Ishikawa (cell line): ENCODE data around the gene DIP2B.

ENCODE experiments used
- CEBPB ChIP-seq: IDR thresholded peaks from 2 replicates; pipeline ENCODE4 v1.6.1; 2012
- CREB1 ChIP-seq: IDR thresholded peaks from 2 replicates; pipeline ENCODE4 v1.6.1; 2012; ENCODE audit warnings: low read depth
- EGR1 ChIP-seq: IDR thresholded peaks from 2 replicates; pipeline ENCODE4 v1.6.1; 2012
- EP300 ChIP-seq: IDR thresholded peaks from 2 replicates; pipeline ENCODE4 v1.6.1; 2012; ENCODE audit warnings: borderline replicate concordance
- FOXM1 ChIP-seq: IDR thresholded peaks from 2 replicates; pipeline ENCODE4 v1.6.1; 2012; ENCODE audit warnings: low read depth, borderline replicate concordance
- MAX ChIP-seq: IDR thresholded peaks from 2 replicates; pipeline ENCODE4 v1.6.1; 2012
- NFIC ChIP-seq: IDR thresholded peaks from 2 replicates; pipeline ENCODE4 v1.6.1; 2012
- RAD21 ChIP-seq: IDR thresholded peaks from 2 replicates; pipeline ENCODE4 v1.6.1; 2012; ENCODE audit warnings: low read depth
- TAF1 ChIP-seq: IDR thresholded peaks from 2 replicates; pipeline ENCODE4 v1.6.1; 2012; ENCODE audit warnings: low read depth, mild to moderate bottlenecking
- TCF12 ChIP-seq: IDR thresholded peaks from 2 replicates; pipeline ENCODE4 v1.6.1; 2012; ENCODE audit warnings: low read depth
- TEAD4 ChIP-seq: IDR thresholded peaks from 2 replicates; pipeline ENCODE4 v1.6.1; 2012
- USF1 ChIP-seq: IDR thresholded peaks from 2 replicates; pipeline ENCODE4 v1.6.1; 2012
- YY1 ChIP-seq: IDR thresholded peaks from 2 replicates; pipeline ENCODE4 v1.6.1; 2012; ENCODE audit warnings: low read depth
- ZBTB7A ChIP-seq: IDR thresholded peaks from 2 replicates; pipeline ENCODE4 v1.6.1; 2012; ENCODE audit warnings: low read depth
- TF ChIP-seq, protein P1 (sequence below): IDR thresholded peaks from 2 replicates; pipeline ENCODE4 v1.6.1; 2012; ENCODE audit warnings: low read depth, mild to moderate bottlenecking

Gene DIP2B

DNA sequence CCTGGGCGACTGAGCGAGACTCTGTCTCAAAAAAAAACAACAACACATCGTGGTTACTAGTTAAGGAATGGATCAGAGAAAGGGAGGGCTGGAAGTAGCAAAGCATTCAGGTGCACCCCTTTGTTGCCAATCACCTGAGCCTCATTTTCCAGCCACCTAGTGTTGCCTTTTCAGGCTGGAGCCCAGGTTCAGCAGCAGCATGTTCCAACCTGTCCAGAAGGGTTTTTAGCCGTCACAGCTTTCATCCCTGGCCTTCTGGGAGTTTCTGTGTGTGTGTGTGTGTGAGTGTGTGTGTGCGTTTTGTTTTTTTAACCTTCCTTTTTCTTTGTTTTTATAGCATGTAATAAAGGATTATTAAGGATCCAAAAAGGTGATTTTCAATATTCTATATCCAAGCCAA lies 138.0 kb downstream of the DIP2B start:
- TF ChIP-seq CREB1 (no peak), TAF1 (no peak), TCF12 (no peak), USF1 (no peak), MAX (no peak), YY1 (no peak), CEBPB (no peak), EP300 (no peak), FOXM1 (no peak), ZBTB7A (no peak), EGR1 (no peak), RAD21 (no peak), NFIC (no peak), TEAD4 (no peak)
- TF ChIP-seq, protein P1, sequence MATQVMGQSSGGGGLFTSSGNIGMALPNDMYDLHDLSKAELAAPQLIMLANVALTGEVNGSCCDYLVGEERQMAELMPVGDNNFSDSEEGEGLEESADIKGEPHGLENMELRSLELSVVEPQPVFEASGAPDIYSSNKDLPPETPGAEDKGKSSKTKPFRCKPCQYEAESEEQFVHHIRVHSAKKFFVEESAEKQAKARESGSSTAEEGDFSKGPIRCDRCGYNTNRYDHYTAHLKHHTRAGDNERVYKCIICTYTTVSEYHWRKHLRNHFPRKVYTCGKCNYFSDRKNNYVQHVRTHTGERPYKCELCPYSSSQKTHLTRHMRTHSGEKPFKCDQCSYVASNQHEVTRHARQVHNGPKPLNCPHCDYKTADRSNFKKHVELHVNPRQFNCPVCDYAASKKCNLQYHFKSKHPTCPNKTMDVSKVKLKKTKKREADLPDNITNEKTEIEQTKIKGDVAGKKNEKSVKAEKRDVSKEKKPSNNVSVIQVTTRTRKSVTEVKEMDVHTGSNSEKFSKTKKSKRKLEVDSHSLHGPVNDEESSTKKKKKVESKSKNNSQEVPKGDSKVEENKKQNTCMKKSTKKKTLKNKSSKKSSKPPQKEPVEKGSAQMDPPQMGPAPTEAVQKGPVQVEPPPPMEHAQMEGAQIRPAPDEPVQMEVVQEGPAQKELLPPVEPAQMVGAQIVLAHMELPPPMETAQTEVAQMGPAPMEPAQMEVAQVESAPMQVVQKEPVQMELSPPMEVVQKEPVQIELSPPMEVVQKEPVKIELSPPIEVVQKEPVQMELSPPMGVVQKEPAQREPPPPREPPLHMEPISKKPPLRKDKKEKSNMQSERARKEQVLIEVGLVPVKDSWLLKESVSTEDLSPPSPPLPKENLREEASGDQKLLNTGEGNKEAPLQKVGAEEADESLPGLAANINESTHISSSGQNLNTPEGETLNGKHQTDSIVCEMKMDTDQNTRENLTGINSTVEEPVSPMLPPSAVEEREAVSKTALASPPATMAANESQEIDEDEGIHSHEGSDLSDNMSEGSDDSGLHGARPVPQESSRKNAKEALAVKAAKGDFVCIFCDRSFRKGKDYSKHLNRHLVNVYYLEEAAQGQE: no peak

- TF ChIP-seq TAF1 (no peak), CEBPB (peak; percentile 13; the same call in 1 of the 2 replicates), MAX (0 out of 2 replicates have a peak, but pooled peaks have one; percentile 7)
These were observed 142.2 kb downstream of the DIP2B start for GRCh38 chr12:50647031-50647430.

GRCh38 chr12:50647479-50647878 lies 142.7 kb downstream of the DIP2B start:
- TF ChIP-seq USF1: no peak
- peak; percentile 96 for TF ChIP-seq EGR1
- TF ChIP-seq CREB1: no peak
- TF ChIP-seq TCF12: peak; percentile 77
- TF ChIP-seq EP300: peak; percentile 75
- TF ChIP-seq RAD21: peak; percentile 16; the same call in 1 of the 2 replicates
- TF ChIP-seq, protein P1: peak; percentile 47; the same call in 1 of the 2 replicates
- TF ChIP-seq MAX: 0 out of 2 replicates have a peak, but pooled peaks have one; percentile 35
- peak; percentile 29; the same call in 1 of the 2 replicates for TF ChIP-seq CEBPB
- peak; percentile 88 for TF ChIP-seq TEAD4
- no peak for TF ChIP-seq TAF1
- TF ChIP-seq FOXM1: 0 out of 2 replicates have a peak, but pooled peaks have one; percentile 39

GRCh38 chr12:50650285-50650684 lies 145.5 kb downstream of the DIP2B start:
- no peak for TF ChIP-seq CEBPB

- no peak for TF ChIP-seq TAF1
- TF ChIP-seq CREB1: no peak
- no peak for TF ChIP-seq TCF12
- TF ChIP-seq, protein P1: no peak
- no peak for TF ChIP-seq CEBPB
- TF ChIP-seq FOXM1: no peak
- TF ChIP-seq RAD21: no peak
- TF ChIP-seq ZBTB7A: no peak
- no peak for TF ChIP-seq EP300
- no peak for TF ChIP-seq MAX
- no peak for TF ChIP-seq USF1
- TF ChIP-seq EGR1: no peak
- no peak for TF ChIP-seq TEAD4
- TF ChIP-seq YY1: no peak
- TF ChIP-seq NFIC: no peak
These were observed 150.7 kb downstream of the DIP2B start for GRCh38 chr12:50655374-50655921.
